ENCODE measurements around the gene ZNRF4.

DNA sequence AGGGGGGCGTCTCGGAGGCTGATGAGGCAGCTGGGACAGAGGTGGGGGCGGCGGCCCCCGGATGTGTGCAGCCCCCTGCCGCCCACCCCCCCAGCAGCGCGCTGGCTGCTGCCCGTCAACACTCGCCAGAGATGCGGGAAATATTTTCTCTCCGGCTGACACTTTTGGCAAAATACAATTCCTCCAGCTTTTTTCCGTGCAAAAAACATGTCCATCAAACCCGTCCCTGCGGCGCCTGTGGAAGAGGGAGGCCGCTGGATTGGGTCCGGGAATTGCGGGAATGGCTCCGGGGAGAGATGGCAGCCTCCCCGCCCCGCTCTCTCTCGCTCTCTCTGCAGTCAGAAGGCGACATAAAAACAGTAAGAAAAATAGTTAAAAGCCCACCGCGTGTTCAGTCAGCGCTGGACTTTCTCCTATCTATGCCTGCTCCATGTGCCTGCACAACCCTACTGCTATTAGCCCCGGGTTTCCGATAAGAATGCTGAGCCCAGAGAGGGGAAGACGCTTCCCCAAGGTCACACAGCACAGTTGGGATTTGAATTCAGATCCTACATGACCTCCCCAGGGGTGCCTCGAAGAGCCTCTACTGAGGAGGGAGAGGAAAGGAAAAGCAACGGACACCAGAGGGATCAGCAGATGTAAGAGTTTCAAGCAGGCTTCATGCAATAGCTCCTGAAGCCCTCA is 23.2 kb downstream of the ZNRF4 start:
- no peak for TF ChIP-seq RFX5 (IDR thresholded peaks at IDR 0.05; ENCODE audit: borderline replicate concordance, low read depth, low read length)
- TF ChIP-seq USF2 (IDR thresholded peaks at IDR 0.05; ENCODE audit: low read length) = no peak
- TF ChIP-seq CEBPB (IDR thresholded peaks at IDR 0.05; ENCODE audit: low read depth, low read length) = no peak
- TF ChIP-seq CTCF (IDR thresholded peaks at IDR 0.05; ENCODE audit: control extremely low read depth in 1 of 3, insufficient read depth in 1 of 3, low read depth in 1 of 3, low read length in 3 of 3) = no peak
- no peak for TF ChIP-seq ZNF274 (IDR thresholded peaks at IDR 0.05; ENCODE audit: borderline replicate concordance, extremely low read depth, low read length)
- TF ChIP-seq EZH2 (IDR thresholded peaks at IDR 0.05; ENCODE audit: low read depth, low read length, severe bottlenecking) = no peak
- no peak for TF ChIP-seq POLR2AphosphoS5 (IDR thresholded peaks at IDR 0.05; ENCODE audit: low read depth, low read length)
